ENCODE results near the gene RNF181.

RNF181 gene

GRCh38 chr2:85619617-85620016 is 24.1 kb downstream of the RNF181 start:
- DNase-seq = no peak

GRCh38 chr2:85621338-85621737 is 25.8 kb downstream of the RNF181 start:
- DNase-seq = no peak

- no peak for DNase-seq
Observed at GRCh38 chr2:85623991-85624390, 28.4 kb downstream of the RNF181 start.

- no peak for DNase-seq
Observed at GRCh38 chr2:85628658-85629057, 33.1 kb downstream of the RNF181 start.

- no peak for DNase-seq
Observed at GRCh38 chr2:85631316-85631715, 35.8 kb downstream of the RNF181 start.

- no peak for DNase-seq
Observed at GRCh38 chr2:85635011-85635410, 39.5 kb downstream of the RNF181 start.

- DNase-seq = no peak
Observed at GRCh38 chr2:85635636-85636035, 40.1 kb downstream of the RNF181 start.

- no peak for DNase-seq
Observed at GRCh38 chr2:85642725-85643124, 47.2 kb downstream of the RNF181 start.

GRCh38 chr2:85644909-85645308 is 49.4 kb downstream of the RNF181 start:
- DNase-seq = no peak

- no peak for DNase-seq
Observed at GRCh38 chr2:85646166-85646565, 50.6 kb downstream of the RNF181 start.

Measured in NCI-H446 treated with DMSO at 0.1 percent for 48 hours (cell line).